Thyroid gland (tissue), 4 donors: ENCODE data around the gene SIRPB1.

Experiments used
- POLR2A ChIP-seq, 2 donors: fragments of 450-650 bp; IDR thresholded peaks; one replicate each; pipeline ENCODE4 v1.6.1; 2017; ENCODE audit warnings: antibody characterized with exemption in 2 of 2, mild to moderate bottlenecking in 2 of 2, moderate library complexity in 1 of 2
- TF ChIP-seq, protein P1 (sequence below), 6 experiments: fragments of 200-600 bp in 3 of 6; fragments of 450-650 bp in 3 of 6; sonication (generic) in 3 of 6; IDR thresholded peaks; one replicate each; pipeline ENCODE4 v1.5.1; 2016 to 2019; ENCODE audit warnings: antibody characterized with exemption in 6 of 6, mild to moderate bottlenecking in 2 of 6, inconsistent platforms in 1 of 6, moderate library complexity in 1 of 6

DNA sequence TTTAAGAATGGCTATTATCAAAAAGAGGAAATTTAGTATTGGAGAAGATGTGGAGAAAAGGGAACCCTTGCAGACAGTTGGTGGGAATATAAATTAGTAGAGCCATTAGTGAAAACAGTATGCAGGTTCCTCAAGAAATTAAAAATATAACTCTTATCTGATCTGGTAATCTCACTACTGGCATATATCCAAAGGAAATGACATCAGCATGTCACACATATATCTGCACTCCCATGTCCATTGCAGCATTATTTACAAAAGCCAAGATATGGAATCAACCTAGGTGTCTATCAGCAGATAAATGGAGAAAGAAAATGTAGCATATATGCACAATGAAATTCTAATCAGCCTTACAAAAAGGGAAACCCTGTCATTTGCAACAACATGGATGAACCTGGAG is 35.2 kb upstream of the SIRPB1 start:
- TF ChIP-seq, protein P1, sequence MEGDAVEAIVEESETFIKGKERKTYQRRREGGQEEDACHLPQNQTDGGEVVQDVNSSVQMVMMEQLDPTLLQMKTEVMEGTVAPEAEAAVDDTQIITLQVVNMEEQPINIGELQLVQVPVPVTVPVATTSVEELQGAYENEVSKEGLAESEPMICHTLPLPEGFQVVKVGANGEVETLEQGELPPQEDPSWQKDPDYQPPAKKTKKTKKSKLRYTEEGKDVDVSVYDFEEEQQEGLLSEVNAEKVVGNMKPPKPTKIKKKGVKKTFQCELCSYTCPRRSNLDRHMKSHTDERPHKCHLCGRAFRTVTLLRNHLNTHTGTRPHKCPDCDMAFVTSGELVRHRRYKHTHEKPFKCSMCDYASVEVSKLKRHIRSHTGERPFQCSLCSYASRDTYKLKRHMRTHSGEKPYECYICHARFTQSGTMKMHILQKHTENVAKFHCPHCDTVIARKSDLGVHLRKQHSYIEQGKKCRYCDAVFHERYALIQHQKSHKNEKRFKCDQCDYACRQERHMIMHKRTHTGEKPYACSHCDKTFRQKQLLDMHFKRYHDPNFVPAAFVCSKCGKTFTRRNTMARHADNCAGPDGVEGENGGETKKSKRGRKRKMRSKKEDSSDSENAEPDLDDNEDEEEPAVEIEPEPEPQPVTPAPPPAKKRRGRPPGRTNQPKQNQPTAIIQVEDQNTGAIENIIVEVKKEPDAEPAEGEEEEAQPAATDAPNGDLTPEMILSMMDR (IDR thresholded peaks at IDR 0.05): no peak
- TF ChIP-seq POLR2A (IDR thresholded peaks at IDR 0.05): no peak
